Gastroesophageal sphincter (tissue), 4 donors: ENCODE measurements around the gene ZNF33B. TPM values are rescaled to one million over a fixed set of nuclear protein-coding genes. Genes with fewer than 3 reads are reported as not detected.

Experiments
- ATAC-seq: fragments of 150-250 bp; one replicate; pipeline ENCODE4 v1.9.1; 2016; ENCODE audit warnings: mild to moderate bottlenecking, moderate library complexity
- H3K27ac ChIP-seq, 4 donors: fragments of 200-600 bp; sonication (generic) in 3 of 4; 1 replicate in 3 of 4; 2 replicates in 1 of 4; pipeline ENCODE4 v1.5.1; 2016 to 2019
- H3K27me3 ChIP-seq: fragments of 200-600 bp; sonication (generic); one replicate; pipeline ENCODE4 v1.5.1; 2019
- H3K36me3 ChIP-seq, 2 donors: fragments of 200-600 bp; sonication (generic); one replicate each; pipeline ENCODE4 v1.5.1; 2019; ENCODE audit warnings: control low read depth in 1 of 2
- H3K4me1 ChIP-seq, 3 donors: fragments of 200-600 bp; sonication (generic); 1 replicate in 2 of 3; 2 replicates in 1 of 3; pipeline ENCODE4 v1.5.1; 2016 to 2019; ENCODE audit warnings: control low read depth in 2 of 3
- H3K4me3 ChIP-seq, 2 donors: fragments of 200-600 bp; sonication (generic); one replicate each; pipeline ENCODE4 v1.5.1; 2019; ENCODE audit warnings: mild to moderate bottlenecking in 1 of 2, moderate library complexity in 1 of 2
- H3K9me3 ChIP-seq, 3 donors: fragments of 200-600 bp; sonication (generic); one replicate each; pipeline ENCODE4 v1.5.1; 2017 to 2019; ENCODE audit warnings: control low read depth in 2 of 3
- CTCF ChIP-seq, 4 experiments: fragments of 200-600 bp in 2 of 4; fragments of 450-650 bp in 2 of 4; sonication (generic) in 1 of 4; IDR thresholded peaks; one replicate each; pipeline ENCODE4 v1.5.1; 2017 to 2019; ENCODE audit warnings: antibody characterized with exemption in 4 of 4, mild to moderate bottlenecking in 2 of 4, moderate library complexity in 2 of 4
- EP300 ChIP-seq: sonication (generic); formaldehyde crosslinking; IDR thresholded peaks from one replicate; pipeline ENCODE4 v1.6.1; 2017; ENCODE audit warnings: antibody characterized with exemption, mild to moderate bottlenecking
- POLR2A ChIP-seq, 2 donors: fragments of 450-650 bp; IDR thresholded peaks; one replicate each; pipeline ENCODE4 v1.6.1; 2017; ENCODE audit warnings: antibody characterized with exemption in 2 of 2, mild to moderate bottlenecking in 2 of 2, moderate library complexity in 1 of 2
- POLR2AphosphoS5 ChIP-seq: sonication (generic); formaldehyde crosslinking; IDR thresholded peaks from one replicate; pipeline ENCODE4 v1.6.1; 2017; ENCODE audit warnings: antibody characterized with exemption
- WGBS, 2 donors: methylation state at CpG; one replicate each; pipeline ENCODE4 v1.1.5; 2018; ENCODE audit warnings: low coverage in 1 of 2; 5-methylcytosine and 5-hydroxymethylcytosine counted together
- total RNA-seq, 4 donors: library from RNA; depleted of rRNA; stranded (reverse); fragments of >200 nt; gene quantifications; one replicate each; pipeline ENCODE4 v1.1.0, GENCODE V29; 2016

Gene ZNF33B
- total RNA-seq, 4 donors from 2014 or later: 15.6 to 22.7 (median 19.0) TPM

- Histone ChIP-seq H3K27me3 (no peaks in the 10 kb centered on the region), H3K36me3 (no peaks in the 10 kb centered on the region), H3K9me3 (no peaks in the 10 kb centered on the region), H3K4me3 (no peak overlapping the region), H3K4me1 (no peaks in the 10 kb centered on the region), H3K27ac (no peak overlapping the region)
- no peak for ATAC-seq
- TF ChIP-seq POLR2A (IDR thresholded peaks at IDR 0.05) (no peak), CTCF (IDR thresholded peaks at IDR 0.05) (no peak), EP300 (no peak), POLR2AphosphoS5 (no peak)
- WGBS, 2 donors: 38 to 47% methylated on average over 2 of the region's 2 CpGs
Observed at GRCh38 chr10:42652858-42653257, 14.5 kb upstream of the ZNF33B start.

GRCh38 chr10:42650374-42650773, 12.0 kb upstream of the ZNF33B start:
- TF ChIP-seq CTCF (IDR thresholded peaks at IDR 0.05) (no peak), POLR2AphosphoS5 (no peak), EP300 (no peak), POLR2A (IDR thresholded peaks at IDR 0.05) (no peak)
- 64 to 85% methylated on average over 3 of the region's 4 CpGs for WGBS, 2 donors
- Histone ChIP-seq H3K4me1 (no peaks in the 10 kb centered on the region), H3K4me3 (no peak overlapping the region), H3K27ac (no peak overlapping the region), H3K9me3 (no peaks in the 10 kb centered on the region), H3K27me3 (peaks cover 4% of the 10 kb centered on the region), H3K36me3 (no peaks in the 10 kb centered on the region)
- ATAC-seq: no peak

DNA sequence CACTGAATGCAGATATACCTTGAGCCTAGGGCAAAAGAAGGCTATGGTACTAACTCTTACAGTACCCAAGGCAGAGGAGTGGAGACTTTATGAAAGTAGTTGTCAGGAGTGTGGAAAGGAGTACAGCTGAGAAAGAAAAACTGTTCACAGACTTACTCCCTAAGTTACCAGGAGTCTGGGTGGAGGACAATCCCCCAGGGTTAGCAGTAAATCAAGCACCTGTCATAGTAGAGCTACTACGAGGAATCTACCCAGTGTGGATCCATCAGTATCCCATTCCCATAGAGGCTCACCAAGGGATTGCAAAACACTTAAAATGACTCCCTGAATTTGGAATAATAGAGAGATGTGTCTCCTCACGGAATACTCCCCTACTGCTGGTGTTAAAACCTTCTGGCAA, 10.1 kb upstream of the ZNF33B start:
- no peak overlapping the region for H3K4me3 ChIP-seq
- no peaks in the 10 kb centered on the region for H3K9me3 ChIP-seq
- no peaks in the 10 kb centered on the region for H3K4me1 ChIP-seq
- no peak overlapping the region for H3K27ac ChIP-seq
- H3K36me3 ChIP-seq: no peaks in the 10 kb centered on the region
- TF ChIP-seq EP300: no peak
- TF ChIP-seq POLR2A (IDR thresholded peaks at IDR 0.05): no peak
- no peak for TF ChIP-seq POLR2AphosphoS5
- no peak for TF ChIP-seq CTCF (IDR thresholded peaks at IDR 0.05)
- ATAC-seq: no peak
- WGBS, 2 donors: 48% methylated on average over 2 of the region's 2 CpGs; no CpG with 5 or more reads in 1 of the 2 donors
- peaks cover 4% of the 10 kb centered on the region for H3K27me3 ChIP-seq

DNA sequence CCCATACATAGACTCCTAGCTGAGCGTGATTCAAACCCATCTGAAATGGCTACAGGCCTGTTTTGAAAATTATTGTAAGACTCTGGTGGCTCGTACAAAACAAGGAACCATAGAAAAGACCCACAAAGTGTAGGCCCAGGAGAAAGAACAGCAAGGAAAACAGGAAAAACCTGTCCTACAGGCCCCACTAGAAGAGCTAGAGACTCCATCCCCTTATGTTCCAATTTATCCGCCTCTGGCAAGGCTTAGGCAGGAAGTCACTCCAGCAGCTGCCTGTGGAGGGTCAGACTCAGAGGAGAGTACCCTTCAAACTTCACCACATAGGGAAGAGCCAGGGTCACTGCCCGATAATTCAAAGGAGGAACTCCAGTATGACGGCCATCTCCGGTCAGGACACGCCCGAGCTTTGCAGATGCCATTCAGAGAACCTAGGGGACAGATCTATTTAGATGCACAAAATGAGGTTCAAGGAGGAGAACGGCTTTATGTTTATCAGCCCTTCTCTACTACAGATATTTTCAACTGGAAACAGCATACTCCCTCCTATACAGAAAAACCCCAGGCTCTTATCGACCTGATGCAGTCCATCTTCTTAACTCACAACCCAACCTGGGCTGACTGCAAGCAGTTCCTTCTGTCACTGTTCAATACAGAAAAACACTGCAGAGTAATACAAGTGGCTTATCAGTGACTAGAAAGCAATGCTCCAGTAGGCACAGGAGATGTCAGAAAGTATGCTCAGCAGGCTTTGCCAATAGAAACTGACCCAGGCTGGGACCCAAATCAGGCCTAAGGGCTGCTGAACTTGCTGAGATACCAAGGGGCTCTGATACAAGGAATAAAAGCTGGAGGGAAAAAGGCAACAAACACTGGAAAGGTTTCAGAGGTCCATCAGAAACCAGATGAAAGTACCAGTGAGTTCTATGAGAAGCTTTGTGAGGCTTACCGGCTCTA, 8.6 kb upstream of the ZNF33B start:
- Histone ChIP-seq H3K4me1 (no peaks in the 10 kb centered on the region), H3K27me3 (peaks cover 4% of the 10 kb centered on the region), H3K4me3 (no peak overlapping the region), H3K9me3 (no peaks in the 10 kb centered on the region), H3K27ac (no peak overlapping the region), H3K36me3 (no peaks in the 10 kb centered on the region)
- TF ChIP-seq CTCF (IDR thresholded peaks at IDR 0.05) (no peak), POLR2A (IDR thresholded peaks at IDR 0.05) (no peak), EP300 (no peak), POLR2AphosphoS5 (no peak)
- no peak for ATAC-seq
- 80 to 84% methylated on average over 6 of the region's 11 CpGs for WGBS, 2 donors

- no peak for TF ChIP-seq POLR2AphosphoS5
- TF ChIP-seq EP300: no peak
- no peak for TF ChIP-seq POLR2A (IDR thresholded peaks at IDR 0.05)
- no peak for TF ChIP-seq CTCF (IDR thresholded peaks at IDR 0.05)
- Histone ChIP-seq H3K27ac (no peak overlapping the region), H3K9me3 (no peaks in the 10 kb centered on the region), H3K27me3 (peaks cover 4% of the 10 kb centered on the region), H3K4me1 (no peaks in the 10 kb centered on the region), H3K4me3 (no peak overlapping the region), H3K36me3 (no peaks in the 10 kb centered on the region)
- WGBS, 2 donors: 51 to 76% methylated on average over 2 to 4 of the region's 4 CpGs
- no peak for ATAC-seq
Observed at GRCh38 chr10:42646214-42646613, 7.8 kb upstream of the ZNF33B start.
